HuH-7.5 (cell line): ENCODE data around the gene RBM43.

Source experiments
- DNase-seq: peaks from one replicate; pipeline ENCODE4 v3.0.0; 2011; ENCODE audit warnings: low spot score

Gene RBM43

GRCh38 chr2:151217343-151217742 lies 44.3 kb downstream of the RBM43 start:
- DNase-seq, result no peak

GRCh38 chr2:151207100-151207499 lies 54.6 kb downstream of the RBM43 start:
- no peak for DNase-seq

- DNase-seq, result no peak
Measured at GRCh38 chr2:151206446-151206968, 55.2 kb downstream of the RBM43 start.

GRCh38 chr2:151205571-151205970 lies 56.1 kb downstream of the RBM43 start:
- no peak for DNase-seq

GRCh38 chr2:151204756-151205155 lies 56.9 kb downstream of the RBM43 start:
- no peak for DNase-seq

GRCh38 chr2:151200844-151201243 lies 60.8 kb downstream of the RBM43 start:
- DNase-seq, result no peak

GRCh38 chr2:151200277-151200676 lies 61.4 kb downstream of the RBM43 start:
- DNase-seq, result no peak

- no peak for DNase-seq
Measured at GRCh38 chr2:151198645-151199044, 63.0 kb downstream of the RBM43 start.
